Measurements from ENCODE around the gene MPND.

GRCh38 chr19:4305659-4306058, 37.7 kb upstream of the MPND start:
- TF ChIP-seq POLR2A (IDR thresholded peaks at IDR 0.05) (no peak), CTCF (IDR thresholded peaks at IDR 0.05) (no peak)
